GM12874 (cell line): ENCODE measurements around the gene PLCB1.

Experiments
- CTCF ChIP-seq: IDR thresholded peaks from 2 replicates; pipeline ENCODE4 v1.5.1; 2011; ENCODE audit warnings: low read depth, mild to moderate bottlenecking, control low read depth, low read length, moderate library complexity; ENCODE audit not compliant: insufficient read depth

The PLCB1 gene

GRCh38 chr20:8431538-8432434 is 299.7 kb downstream of the PLCB1 start:
- no peak for TF ChIP-seq CTCF

GRCh38 chr20:8432435-8433148 is 300.5 kb downstream of the PLCB1 start:
- no peak for TF ChIP-seq CTCF

GRCh38 chr20:8433291-8433690 is 301.2 kb downstream of the PLCB1 start:
- no peak for TF ChIP-seq CTCF

- no peak for TF ChIP-seq CTCF
Measured at GRCh38 chr20:8434326-8434876, 302.3 kb downstream of the PLCB1 start.

- TF ChIP-seq CTCF, result no peak
Measured at GRCh38 chr20:8435285-8436035, 303.4 kb downstream of the PLCB1 start.

- no peak for TF ChIP-seq CTCF
Measured at GRCh38 chr20:8438748-8439147, 306.7 kb downstream of the PLCB1 start.

GRCh38 chr20:8443464-8444072 is 311.5 kb downstream of the PLCB1 start:
- no peak for TF ChIP-seq CTCF
